Fibroblast of skin of right quadriceps (primary cell): ENCODE data around the gene PPM1K.
"Not testable (repeated sequence)": the region's sequence is repeated elsewhere in the genome, so short reads cannot be mapped to it uniquely, and the experiment has no call there.

ENCODE experiments used
- DNase-seq: peaks from one replicate; pipeline ENCODE4 v3.0.0-alpha.2; 2013

The PPM1K gene

DNA sequence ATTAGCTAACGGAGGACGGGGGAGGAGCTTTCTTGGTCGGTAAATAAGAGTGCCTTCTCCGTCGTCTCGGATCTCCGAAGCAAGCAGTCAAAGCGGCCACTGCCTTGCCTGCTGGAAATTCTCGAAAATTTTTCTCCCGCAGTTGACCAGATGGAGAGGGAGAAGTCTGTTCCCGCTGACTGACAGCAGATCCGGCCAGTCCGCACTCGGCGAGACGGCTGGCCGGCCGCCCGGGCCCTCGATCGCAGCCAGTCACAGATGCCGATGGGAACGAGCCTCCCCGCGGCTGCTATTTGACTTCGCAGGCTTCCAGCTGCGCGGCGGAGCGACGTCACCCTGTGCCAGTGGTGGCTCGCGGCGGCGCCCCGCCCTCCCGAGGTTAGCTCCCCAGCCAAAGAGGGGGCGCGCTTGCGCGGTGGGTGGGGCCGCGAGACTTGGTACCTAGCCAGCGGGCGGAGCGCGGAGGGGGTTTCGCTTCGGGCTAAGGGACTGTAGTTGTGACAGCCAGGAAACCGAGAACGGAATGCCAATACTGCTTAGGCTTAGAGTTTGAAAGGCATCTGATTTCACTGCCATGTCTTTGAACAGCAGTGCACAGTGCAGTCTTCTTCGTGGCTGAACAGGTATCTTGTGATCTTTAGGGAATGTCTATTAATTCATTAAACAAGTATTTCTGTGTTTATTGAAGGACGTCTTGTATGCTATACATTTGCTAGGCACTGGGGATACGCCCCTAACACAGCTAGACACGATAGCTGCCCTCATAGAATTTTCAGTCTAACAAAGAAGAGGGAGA lies at the start of gene PPM1K:
TSS of gene PPM1K (minus strand) at position 123 of the 796 bp plus-strand sequence. CDS start 5,978 bp downstream, outside the sequence.
- DNase-seq = peak; percentile 99

DNA sequence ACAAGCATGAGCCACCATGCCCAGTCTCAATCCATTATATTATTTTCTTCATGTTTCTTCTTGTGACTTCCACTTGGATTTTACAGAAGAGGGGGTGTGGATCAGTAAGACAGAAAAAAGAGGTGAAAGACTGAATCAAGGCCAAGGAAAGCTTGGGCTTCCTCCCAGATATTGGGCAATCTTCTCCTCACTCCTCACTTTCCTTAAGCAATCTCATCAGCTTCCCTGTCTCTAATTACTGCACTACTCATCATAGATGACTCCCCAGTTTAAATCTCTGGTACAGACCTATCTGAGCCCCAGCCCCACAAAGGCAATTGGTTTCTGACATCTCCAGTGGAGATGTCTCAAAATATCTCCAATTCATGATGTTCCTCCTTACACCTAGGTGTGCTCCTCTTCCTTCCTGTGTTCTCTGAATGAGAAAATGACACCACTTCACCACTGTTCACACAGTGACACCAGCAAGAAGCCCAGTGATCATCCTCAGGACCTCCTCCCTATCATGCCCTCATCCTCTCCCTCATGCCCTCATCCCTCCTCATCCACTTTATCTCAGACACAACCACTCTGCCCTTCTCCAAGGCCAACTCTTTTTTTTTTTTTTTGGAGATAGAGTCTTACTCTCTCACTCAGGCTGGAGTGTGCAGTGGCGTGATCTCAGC lies 49.5 kb upstream of the PPM1K start:
- peak; percentile 24 for DNase-seq

DNA sequence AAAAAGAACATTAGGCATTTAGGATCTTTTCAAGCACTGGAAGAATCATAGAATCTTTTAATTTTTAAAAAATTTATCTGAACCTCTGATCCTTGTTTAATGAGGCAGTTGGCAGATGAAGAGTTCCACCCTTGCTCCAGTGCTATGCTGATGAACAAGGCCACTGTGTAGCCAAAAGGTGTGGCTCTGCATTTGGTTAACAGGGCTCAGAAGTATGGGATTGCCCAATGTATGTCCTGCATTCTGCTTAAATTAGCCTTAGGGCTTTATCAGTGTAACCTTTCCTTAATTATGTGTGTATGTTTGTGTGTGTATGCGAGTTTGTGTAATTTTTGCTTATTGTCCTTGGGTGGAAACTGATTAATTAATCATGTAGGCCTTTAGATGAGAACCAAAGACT lies 43.3 kb upstream of the PPM1K start:
- DNase-seq = no peak

DNA sequence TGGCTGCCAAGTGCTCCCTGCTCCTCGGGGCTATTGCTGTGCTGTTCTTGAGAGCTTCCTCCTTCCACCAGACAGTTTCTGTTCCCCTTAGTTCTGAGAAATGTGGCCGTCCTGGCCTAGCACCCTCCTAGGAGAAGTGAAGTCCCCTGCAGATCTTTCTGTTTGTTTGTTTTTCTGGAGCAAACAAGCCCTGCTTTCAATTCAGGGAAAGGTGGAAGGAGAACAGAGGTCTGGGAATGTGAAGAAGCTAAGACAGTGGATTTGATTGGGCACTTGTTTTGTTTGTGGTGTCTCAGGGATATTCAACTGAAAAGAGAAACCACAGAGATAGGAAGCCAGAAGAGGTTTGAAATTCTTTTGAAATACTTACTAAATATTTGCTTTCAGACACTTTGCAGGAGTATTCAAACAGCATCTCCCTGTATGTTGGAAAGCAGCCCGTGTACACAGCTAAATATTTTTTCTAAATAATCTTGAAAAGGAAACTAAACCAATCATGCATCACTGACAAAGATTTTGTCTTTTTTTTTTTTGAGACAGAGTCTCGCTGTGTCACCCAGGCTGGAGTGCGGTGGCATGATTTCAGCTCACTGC lies 36.5 kb upstream of the PPM1K start:
- peak; percentile 1 for DNase-seq

DNA sequence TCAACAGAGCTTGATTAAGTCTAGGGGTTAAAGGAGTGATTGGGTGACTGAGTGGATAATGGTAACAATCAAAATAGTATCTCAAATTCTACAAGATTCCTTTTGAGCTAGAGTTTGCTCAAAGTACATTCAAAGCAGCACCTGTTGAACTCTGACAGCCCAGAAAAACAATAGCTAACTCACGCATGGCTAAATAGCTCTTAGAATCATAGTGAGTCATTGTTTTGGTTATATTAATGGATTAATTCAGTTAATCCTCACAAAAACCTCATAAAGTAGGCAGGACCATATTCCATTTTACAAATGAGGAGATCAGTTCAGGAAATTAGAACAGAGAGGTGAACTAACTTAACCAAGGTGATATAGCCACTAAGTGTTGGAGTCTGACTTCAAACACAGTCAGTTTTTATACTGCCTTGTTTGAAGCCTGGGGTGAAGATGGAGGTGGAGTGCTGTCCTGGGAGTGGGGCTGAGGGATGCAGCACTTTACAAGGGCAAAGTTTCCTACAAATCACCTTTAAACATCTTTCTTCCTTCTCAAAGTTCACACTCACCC lies 35.9 kb upstream of the PPM1K start:
- no peak for DNase-seq

DNA sequence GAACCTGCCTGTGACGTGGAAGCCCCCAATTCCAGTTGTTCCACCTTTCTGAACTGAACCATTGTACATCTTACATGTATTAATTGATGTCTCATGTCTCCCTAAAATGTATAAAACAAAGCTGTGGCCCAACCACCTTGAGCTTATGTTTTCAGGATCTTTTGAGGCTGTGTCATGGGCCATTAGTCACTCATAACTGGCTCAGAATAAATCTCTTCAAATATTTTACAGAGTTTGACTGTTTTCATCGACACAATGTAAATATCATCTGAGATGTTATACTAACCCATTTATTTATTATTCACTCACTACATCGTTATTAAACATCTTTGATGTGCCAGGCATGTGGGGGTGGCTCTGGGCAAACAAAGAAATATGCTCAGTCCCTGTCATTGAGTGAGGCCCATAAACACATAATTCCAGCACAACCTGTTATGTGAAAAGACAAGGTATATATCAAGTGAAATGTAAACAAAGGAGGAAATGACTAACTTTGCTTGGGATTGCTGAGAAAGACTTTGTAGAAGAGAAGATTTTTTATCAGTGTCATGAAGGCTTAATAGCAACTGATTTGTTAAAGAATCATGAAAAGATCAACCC lies 34.5 kb upstream of the PPM1K start:
- DNase-seq = no peak

DNA sequence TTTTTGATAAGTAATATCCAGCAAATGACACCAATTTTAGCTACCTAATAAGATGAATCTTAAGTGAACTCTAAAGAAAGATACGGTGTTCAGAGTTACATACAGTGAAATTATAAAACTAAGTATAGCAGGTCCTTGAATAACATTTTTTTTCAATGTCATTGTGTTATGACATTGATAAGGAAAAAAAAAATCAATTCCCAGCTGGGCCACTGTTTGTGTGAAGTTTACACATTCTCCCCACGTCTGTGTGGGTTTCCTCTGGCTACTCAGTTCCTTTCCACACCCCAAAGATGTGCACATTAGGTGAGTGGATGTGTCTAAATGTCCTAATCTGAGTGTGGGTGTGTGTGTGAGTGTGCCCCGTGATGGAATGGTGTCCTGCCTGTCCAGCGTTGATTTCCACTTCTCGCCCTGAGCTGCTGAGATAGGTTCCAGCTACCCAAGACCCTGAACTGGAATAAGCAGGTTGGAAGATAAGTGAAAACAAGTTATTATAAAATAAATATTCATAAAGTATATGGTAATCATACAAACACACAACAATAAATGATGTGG lies 31.2 kb upstream of the PPM1K start:
- no peak for DNase-seq

DNA sequence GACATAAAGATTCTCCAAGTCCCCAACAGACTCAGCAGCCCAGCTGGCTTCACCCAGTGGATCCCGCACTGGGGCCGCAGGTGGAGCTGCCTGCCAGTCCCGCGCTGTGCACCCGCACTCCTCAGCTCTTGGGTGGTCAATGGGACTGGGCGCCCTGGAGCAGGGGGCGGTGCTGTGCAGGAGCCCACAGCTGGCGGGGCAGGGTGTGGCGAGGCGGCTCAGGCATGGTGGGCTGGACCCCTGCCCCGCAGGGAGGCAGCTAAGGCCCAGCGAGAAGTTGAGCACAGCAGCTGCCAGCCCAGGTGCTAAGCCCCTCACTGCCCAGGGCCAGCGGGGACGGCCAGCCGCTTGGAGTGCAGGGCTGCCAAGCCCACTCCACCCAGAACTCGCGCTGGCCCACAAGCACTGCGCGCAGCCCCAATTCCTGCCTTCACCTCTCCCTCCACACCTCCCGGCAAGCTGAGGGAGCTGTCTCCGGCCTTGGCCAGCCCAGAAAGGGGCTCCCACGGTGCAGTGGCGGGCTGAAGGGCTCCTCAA lies 28.8 kb upstream of the PPM1K start:
- not testable (repeated sequence) for DNase-seq

DNA sequence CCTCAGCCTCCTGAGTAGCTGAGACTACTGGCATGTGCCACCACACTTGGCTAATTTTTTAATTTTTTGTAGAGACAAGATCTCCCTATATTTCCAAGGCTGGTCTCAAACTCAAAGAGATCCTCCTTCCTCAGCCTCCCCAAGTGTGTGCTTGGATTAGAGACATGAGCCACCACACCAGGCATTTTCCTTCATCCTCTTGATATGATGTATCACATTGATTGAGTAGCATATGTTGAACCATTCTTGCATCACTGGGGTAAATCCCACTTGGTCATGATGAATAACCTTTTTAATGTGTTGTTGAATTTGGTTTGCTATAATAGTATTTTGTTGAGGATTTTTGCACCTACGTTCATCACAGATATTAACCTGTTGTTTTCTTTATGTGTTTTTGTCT lies 24.2 kb upstream of the PPM1K start:
- no peak for DNase-seq

DNA sequence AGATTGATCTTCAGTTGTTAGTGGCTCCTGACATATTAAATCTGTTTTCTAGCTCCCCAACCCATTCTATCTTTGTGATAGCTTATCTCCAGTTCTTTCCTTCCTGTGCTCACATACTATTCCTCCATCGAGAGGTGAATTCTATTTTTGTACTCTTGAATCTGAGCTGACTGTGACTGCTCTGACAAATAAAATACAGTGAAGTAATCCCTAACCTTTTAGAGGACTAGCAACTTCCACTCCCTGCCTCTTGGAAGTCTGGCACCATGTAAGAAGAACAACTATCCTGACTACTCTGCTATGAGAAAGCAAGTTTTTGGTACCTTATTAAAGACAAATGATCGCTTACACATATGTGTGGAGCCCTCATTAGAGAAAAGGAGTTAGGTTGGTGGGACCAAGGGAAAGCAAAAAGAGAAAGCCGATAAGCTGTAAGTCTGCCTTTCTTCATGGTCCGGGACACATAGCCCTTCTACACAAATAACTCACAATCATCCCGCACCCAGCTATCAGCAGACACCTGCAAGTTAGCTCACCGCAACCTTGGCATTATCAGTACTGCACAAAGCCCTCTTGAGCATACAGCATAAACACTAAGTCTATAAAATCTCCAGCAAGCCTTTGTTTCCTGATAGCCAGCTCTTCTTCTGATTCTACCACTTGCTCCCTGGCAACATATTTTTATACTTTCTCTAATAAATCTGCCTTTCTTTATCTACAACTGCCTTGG lies 13.5 kb upstream of the PPM1K start:
- DNase-seq = no peak

DNA sequence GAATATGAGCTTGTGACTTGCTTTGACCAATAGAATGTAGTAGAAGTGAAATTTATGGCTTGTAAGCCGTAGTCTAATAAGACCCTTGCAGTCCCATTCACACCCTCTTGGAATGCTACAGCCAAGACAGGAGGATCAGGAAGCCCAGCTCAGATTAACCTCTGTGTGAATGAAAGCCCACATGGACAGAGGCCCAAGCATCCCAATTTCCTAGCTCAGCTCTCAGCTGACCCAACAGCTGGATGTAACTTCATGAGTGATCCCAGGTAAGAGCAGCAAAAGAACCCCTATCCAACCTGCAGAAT lies 12.8 kb upstream of the PPM1K start:
- no peak for DNase-seq

DNA sequence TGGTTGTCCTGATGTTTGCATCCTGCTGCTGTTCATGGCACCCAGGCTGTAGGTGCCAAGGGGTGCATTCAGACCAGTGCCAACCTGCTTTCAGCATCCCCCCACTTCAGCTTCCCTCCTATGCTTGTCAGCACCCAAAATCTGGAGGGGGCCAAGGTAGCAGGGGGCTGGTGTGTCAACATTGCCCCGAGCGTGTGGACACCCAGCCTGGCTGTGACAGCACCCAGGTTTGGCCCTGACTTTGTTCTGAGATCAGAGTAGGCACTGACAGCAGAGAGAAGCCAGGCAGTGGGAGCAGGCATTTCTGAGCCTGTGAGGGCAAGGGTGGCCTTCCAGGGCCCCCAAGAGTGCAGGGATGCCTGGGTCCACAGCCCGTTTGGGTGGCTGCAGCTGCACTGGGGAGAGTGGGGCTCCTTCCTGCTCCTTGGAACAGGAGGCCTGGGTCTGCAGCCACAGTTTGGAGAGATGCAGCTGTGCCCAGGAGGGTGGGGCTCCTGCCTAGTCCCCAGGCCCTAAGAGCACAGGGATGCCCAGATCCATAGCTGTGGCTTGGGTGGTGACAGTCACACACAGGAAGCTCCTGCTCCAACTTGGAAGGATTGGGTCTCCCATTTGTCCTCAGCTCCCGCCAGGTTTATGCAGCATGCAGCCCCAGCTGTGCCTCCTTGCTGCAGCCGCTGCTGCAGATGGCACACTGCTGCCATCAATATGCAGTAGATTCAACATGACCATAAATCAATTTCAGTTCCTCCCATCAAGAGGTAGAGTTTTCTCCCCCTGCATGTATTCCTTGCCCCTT lies 12.3 kb upstream of the PPM1K start:
- no peak for DNase-seq

DNA sequence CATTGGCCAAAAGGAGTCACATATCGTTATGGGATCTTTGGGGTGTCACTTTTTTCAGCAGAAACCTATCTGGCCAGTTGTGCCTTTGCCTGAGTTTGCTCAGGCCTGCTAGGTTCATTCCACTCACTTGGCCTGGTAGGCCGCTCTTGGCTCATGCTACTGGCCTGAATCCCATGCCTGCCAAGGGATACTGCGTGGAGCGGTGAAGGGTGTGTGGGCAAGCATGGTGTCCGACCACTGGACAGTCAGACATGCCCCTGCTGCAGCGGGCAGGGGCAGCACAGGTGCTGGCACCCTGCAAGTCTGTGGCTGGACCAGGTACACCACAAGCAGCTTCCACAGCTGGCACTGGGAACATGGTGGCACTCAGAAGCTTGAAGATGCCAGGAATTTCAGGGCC lies 11.3 kb upstream of the PPM1K start:
- DNase-seq = no peak

DNA sequence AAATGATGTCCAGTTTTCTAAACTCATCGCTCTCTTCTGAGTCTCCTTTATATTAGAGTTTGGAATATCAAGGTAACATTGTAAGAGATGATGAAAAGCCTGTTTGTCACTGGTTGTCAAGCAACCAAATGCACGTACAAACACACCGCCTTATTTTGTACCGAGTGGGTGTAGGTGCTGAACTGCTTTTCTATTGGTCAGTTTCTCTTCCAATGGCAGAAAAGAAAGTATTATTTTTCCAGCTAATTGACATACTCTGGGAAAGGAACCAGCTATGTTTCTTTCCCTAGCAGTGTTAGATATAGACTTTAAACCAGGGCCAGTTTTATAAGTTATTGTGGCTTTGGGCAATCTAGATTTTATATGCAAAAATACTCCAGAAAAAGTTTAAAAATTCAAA lies 6.6 kb upstream of the PPM1K start:
- DNase-seq = no peak

DNA sequence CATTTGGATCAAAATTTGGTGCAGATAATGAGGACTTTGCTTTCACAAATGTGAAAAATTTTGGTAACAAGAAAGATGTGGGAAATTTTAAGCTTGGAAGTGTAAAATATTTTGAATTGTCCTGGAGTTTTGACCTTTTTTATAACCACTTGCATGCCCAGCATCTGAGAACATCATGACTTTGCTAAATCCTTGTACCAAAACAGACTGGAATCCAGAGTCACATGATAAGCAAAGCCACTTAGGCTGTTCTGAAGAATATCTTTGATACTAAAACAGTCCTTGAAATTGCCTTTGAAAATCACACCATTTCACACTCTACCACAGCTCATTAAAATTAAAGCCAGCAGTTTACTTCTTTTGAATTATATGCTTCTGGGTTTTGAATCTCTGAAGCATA lies 2.5 kb upstream of the PPM1K start:
- DNase-seq = no peak

DNA sequence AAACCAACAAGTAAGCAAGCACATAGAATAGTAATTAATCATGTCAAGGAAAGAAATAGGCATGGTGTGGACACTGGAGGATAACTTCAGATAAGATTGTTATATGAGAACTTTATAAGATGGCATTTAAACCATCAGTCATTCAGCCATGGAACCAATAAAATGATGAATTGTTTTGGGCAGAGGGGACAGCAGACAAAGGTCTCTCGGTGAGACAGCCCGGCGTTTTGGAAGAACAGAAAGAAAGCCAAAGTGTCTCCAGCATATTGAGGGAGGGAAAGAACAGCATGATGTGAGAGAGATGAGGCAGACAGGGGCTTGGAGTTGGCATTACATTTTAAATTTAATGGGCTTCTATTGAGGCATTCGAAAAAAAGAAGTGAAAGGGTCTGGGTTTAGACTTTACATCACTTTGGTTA lies 883 bp upstream of the PPM1K start:
- no peak for DNase-seq

DNA sequence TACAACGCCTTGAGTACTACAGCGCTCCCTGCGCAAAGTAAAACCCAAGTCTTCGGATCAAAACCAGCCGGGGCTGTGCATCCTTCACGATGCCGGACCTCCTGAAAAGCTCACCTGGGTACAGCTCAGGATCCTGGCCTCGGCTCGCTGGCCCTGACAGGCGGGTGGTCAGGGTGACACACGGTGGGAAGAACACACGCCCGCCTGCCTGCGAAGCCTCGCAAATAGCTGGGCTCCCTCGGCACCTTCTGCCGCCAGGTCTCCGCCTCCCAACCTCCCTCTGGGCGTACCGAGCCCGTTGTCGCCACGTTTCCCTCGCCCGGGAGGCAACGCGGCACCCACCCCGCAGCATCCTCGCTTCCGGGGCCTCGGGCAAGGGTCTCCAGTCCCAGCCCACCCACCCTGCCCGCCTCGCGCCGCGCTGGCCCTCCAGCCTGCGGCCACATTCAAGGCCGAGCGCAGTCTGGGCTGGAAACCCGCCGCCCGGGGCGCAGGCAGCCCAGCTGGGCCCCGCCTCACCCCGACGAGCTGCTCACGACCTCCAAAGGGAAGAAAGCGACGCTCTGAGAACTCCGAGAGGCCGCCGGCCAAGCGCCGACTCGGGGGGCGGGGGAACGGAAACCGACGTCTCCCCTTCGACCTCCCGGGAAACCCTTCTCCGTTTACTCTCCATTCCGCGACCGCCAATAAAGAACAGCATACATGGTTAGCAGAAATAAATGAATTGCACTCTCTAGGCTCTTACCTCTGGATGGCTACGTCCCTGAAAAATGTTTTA lies 511 bp downstream of the PPM1K start:
- peak; percentile 56 for DNase-seq

DNA sequence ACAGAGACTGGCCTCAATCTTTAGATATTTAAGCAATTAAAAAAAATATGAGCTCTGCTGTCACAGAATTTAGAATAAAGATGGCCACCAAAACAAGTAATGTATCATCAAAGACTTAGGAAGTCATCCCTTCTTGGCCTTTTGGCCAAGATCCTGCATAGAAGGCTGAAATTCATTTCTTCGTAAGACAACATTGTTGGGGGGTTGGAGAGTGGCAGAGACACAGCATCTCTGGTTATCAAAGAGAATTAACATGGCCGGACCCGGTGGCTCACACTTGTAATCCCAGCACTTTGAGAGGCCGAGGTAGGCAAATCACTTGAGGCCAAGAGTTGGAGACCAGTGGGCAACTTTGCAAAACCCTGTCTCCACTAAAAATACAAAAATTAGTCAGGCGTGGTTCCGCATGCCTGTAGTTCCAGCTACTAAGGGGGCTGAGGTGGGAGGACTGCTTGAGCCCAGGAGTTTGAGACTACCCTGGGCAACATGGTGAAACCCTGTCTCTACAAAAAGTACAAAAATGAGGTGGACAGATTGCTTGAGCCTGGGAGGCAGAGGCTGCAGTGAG lies 4.0 kb downstream of the PPM1K start:
- no peak for DNase-seq

DNA sequence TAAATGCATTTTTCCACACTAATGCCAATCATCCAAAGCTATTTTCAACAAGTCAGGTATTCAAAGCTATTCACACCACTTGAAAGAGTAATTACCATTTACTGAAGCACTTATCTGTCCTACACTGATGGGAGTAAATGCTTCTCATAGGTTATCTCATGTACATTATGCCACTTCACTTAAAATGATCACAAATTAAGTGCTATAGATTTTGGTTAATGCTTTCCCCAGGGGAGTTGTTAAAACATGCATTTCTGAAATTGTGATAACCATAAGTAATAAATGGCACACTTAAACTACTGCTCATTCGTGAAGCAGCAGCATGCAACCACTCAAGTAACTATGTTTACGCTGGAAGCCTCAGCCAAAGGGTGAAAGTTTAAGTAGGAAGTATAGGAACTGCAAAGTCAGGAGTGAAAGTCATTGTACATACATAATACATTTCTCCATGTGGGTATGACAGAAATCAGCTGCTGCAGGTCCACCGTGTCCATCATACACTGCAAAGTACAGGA lies 6.6 kb downstream of the PPM1K start:
- DNase-seq = no peak
